Activated naive CD4-positive, alpha-beta T cell treated with anti-CD3 and anti-CD28 coated beads, Interleukin-2, amount 50 U/mL, for 16 hours (primary cell): ENCODE results near the gene GDPD3.
"Not testable (repeated sequence)": the region's sequence is repeated elsewhere in the genome, so short reads cannot be mapped to it uniquely, and the experiment has no call there.

Experiments
- DNase-seq: peaks from one replicate; pipeline ENCODE4 v3.0.0-alpha.2; 2020

Gene GDPD3, protein sequence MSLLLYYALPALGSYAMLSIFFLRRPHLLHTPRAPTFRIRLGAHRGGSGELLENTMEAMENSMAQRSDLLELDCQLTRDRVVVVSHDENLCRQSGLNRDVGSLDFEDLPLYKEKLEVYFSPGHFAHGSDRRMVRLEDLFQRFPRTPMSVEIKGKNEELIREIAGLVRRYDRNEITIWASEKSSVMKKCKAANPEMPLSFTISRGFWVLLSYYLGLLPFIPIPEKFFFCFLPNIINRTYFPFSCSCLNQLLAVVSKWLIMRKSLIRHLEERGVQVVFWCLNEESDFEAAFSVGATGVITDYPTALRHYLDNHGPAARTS

GRCh38 chr16:30113031-30113710, at the start of gene GDPD3:
Gene GDPD3 (minus strand): TSS chr16:30113537. CDS start chr16:30113478, 59 bp downstream.
- DNase-seq: no peak

GRCh38 chr16:30157214-30157613, 43.9 kb upstream of the GDPD3 start:
- no peak for DNase-seq

GRCh38 chr16:30155188-30155587, 41.9 kb upstream of the GDPD3 start:
- no peak for DNase-seq

DNA sequence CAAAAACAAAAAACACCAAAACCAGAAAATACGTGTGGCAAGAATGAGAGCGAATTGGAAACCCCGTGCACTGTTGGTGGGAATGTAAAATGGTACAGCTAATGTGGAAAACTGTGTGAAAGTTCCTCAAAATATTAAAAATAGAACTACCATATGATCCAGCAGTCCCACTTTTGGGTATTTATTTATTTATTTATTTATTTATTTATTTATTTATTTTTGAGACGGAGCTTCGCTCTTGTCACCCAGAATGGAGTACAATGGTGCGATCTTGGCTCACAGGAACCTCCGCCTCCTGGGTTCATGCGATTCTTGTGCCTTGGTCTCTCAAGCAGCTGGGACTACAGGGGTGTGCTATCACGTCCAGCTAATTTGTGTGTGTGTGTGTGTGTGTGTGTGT, 39.2 kb upstream of the GDPD3 start:
- no peak for DNase-seq

- DNase-seq: no peak
Observed at GRCh38 chr16:30151091-30151490, 37.8 kb upstream of the GDPD3 start.

GRCh38 chr16:30149250-30149930, 36.1 kb upstream of the GDPD3 start:
- no peak for DNase-seq

GRCh38 chr16:30147843-30148510, 34.6 kb upstream of the GDPD3 start:
- DNase-seq: no peak

GRCh38 chr16:30145657-30146056, 32.3 kb upstream of the GDPD3 start:
- no peak for DNase-seq

GRCh38 chr16:30144917-30145316, 31.6 kb upstream of the GDPD3 start:
- DNase-seq: no peak

DNA sequence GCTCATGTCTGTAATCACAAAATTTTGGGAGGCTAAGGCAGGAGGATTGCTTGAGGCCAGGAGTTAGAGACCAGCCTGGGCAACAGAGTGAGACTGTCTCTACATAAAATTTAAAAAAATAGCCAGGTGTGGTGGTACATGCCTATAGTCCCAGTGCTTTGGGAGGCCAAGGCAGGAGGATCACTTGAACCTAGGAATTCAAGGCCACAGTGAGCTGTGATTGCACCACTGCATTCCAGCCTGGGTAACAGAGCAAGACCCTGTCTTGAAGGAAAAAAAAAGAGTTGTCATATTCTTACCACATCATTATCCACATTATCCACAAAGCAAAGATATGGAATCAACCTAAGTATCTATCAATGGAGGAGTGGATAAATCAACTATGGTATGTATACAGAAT, 30.7 kb upstream of the GDPD3 start:
- DNase-seq: no peak

GRCh38 chr16:30143347-30143702, 30.0 kb upstream of the GDPD3 start:
- DNase-seq: no peak

DNA sequence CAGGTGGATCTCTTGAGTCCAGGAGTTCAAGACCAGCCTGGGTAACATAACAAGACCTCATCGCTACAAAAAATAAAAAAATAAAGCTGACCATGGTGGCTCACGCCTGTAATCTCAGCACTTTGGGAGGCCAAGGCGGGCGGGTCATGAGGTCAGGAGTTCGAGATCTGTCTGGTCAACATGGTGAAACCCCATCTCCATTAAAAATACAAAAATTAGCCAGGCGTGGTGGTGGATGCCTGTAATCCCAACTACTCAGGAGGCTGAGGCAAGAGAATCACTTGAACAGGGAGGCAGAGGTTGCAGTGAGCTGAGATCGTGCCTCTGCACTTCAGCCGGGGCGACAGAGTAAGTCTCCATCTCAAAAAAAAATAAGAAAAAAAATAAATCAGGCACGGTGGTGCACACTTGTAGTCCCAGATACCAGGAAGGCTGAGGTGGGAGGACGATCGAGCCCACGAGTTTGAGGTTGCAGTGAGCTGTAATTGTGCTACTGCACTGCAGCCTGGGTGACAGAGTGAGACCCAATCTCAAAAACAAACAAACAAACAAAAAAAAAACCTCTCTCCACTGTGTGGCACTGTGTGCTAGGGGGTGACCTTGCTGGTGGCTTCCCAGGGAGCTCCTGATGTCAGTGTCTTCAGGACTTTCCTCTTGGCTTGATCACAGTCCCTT, 29.5 kb upstream of the GDPD3 start:
- DNase-seq: no peak

DNA sequence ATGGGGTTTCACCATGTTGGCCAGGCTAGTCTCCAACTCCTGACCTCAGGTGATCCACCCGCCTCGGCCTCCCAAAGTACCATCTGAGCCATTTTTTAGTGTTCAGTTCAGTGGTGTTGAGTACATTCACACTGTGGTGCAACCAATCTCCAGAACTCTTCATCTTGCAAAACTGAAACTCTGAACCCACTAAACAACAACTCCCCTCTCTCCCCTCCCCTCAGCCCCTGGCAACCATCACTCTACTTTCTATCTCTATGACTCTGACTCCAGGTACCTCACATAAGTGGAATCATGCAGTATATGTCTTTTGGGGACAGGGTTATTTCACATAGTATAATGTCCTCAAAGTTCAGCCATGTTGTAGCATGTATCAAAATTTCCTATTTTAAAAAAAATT, 28.4 kb upstream of the GDPD3 start:
- DNase-seq: no peak

DNA sequence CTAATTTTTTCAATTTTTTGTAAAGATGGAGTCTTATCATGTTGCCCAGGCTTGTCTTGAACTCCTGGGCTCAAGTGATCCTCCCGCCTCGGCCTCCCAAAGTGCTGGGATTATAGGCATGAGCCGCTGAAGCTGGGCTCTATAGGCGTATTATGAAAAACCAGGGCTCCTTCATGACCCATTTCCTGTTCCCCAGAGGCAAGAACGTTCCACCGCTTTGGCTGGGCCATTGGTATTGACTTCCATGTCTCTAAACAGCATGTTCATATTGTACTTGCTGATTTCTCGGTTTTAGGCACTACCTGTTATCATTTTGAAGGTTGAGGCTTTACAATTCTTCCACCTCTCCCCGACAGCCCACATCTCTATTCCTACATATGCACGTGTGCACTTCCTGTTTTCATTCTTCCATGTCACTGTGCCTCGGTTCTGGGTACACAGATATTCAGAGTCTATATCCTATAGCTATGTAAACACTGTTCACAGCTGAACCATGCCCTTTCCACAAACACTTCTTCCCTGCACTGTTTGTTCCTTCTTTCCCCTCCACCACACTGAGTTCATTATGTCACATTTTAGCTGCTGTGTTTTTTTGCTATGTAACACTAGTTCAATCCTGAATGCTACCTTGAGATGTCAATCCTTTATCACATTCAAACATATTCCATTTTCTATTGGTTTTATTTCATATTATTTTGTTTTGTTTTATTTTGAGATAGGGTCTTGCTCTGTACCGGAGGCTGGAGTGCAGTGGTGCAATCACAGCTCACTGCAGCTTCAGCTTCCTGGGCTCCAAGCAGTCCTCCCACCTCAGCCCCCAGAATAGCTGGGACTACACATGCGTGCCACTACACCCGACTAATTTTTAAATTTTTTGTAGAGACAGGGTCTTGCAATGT, 26.5 kb upstream of the GDPD3 start:
- no peak for DNase-seq

- no peak for DNase-seq
Observed at GRCh38 chr16:30137897-30138296, 24.6 kb upstream of the GDPD3 start.

DNA sequence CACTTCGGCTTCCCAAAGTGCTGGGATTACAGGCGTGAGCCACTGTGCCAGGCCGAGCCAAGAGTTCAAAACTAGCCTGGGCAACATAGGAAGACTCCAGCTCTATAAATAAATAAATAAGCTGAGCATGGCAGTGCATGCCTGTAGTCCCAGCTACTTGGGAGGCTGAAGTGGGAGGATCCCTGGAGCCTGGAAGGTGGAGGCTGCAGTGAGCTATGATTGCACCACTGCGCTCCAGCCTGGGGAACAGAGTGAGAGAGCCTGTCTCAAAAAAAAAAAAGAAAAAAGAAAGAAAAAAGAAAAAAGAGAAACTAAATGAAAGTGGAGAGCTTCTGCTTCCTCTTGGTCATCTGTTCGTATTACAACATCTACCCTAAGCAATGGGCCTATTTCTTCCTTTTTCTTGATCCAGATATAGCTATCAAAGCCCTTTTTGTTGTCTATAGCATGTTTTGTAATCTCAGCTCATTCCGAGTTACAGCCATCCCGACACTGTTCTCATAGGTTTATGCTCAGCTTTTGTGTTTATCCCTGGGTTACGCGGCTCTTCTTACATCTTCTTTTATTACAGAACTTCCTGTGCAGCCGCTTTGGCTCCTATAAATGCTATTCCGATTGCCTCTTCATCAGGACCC, 23.8 kb upstream of the GDPD3 start:
- DNase-seq: no peak

- no peak for DNase-seq
Observed at GRCh38 chr16:30132591-30132990, 19.3 kb upstream of the GDPD3 start.

DNA sequence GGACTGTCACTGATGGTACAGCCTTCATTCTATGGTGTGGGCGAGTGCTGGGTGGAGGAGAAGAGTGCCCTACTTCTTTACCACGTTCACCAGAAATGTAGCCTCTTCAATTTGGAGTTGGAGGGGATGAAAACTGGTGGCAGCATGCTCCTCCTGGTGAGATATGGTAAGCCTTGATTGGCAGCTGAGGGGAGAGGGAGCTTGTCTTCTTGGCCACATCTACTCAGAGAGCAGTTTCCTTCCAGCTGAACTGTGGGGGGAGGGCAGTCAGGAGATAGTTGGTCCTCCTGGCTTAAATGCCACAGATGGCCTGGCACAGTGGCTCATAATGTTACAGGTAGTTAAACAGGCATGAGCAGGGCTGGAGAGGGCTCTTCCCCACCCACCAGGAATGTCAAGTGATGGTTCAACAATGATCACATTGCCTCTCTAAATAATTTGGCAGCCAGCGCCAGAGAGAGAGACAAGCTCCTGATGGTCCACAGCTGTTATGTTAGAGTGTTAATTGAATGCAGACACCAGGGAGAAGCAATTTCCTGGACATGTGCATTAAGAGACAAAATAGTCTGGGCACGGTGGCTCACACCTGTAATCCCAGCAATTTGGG, 18.6 kb upstream of the GDPD3 start:
- no peak for DNase-seq

DNA sequence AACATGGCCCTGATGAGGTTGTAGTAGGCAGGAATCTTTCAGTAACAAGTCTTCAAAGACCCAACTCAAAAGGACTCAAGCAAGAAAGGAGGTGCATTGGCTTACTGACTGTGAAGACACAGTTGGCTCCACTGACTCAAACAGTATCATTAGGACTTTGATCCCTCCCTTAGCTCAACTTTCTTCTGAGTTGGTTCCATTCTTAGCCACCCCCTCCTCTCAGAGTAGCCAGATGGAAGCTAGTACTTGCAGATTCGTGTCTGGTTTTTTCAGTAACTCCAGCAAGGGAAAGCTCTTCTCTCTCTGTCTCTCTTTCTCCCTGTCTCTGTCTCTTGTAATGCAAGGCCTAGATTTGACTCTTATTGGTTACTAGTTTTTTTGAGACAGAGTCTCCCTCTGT, 14.7 kb upstream of the GDPD3 start:
- DNase-seq: no peak

DNA sequence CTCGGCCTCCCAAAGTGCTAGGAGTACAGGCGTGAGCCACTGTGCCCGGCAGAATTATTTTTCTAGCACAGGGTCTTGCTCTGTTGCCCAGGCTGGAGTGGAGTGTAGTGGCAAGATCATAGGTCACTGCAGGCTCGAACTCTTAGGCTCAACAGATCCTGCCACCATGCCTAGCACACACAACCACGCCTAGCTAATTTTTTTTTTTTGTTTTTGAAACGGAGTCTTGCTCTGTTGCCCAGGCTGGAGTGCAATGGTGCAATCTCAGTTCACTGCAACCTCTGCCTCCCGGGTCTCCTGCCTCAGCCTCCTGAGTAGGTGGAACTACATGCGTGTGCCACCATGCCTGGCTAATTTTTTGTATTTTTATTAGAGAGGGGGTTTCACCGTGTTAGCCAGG, 12.4 kb upstream of the GDPD3 start:
- not testable (repeated sequence) for DNase-seq

DNA sequence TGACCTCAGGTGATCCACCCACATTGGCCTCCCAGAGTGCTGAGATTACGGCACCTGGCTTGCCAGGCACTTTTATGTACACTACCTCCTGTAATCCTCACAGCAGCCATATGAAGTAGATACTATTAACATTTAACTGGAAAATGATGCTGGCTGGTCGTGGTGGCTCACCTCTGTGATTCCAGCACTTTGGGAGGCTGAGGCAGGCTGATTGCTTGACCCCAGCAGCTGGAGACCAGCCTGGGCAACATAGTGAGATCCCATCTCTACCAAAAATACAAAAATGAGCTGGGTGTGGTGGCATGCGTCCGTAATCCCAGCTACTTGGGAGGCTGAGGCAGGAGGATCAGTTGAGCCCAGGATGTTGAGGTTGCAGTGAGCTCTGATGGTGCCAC, 11.6 kb upstream of the GDPD3 start:
- no peak for DNase-seq
